Head of caudate nucleus (tissue), 42 donors: ENCODE measurements around the gene NMNAT3.

Experiments
- DNase-seq, 42 donors: peaks; one replicate each; pipeline versions ENCODE4 v3.0.0 to v3.0.0-alpha.2; 2020 to 2021; ENCODE audit warnings: mixed read lengths in 7 of 42
- intact Hi-C: fragments of 100-400 bp; cut with DNase I; formaldehyde crosslinking; loops from one replicate; pipeline ENCODE4 v1.15.0; 2022

Gene NMNAT3

DNA sequence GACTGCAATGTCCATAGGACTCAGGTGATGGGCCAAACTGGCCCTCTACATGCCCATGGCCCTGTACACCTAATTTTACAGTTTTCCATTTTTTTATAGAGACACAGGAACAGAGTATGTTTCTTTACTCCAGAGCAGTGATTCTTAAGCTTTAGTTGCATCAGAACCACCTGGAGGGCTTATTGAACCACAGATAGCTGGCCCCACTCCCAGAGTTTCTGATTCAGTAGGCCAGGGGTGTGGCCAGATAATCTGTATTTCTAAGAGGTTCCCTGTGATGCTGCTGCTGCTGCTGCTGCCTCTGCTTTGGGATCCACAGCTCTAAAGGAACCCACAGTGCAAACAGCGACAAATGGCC is 143.3 kb downstream of the NMNAT3 start:
- DNase-seq, result peak in 5 of 42 donors; percentile 24 to 59 (median 30)
- intact Hi-C loops, result loop anchor here (10.0 kb wide), 1 partner anchor 400 kb away; the partner anchor contains the start of gene CLSTN2

DNA sequence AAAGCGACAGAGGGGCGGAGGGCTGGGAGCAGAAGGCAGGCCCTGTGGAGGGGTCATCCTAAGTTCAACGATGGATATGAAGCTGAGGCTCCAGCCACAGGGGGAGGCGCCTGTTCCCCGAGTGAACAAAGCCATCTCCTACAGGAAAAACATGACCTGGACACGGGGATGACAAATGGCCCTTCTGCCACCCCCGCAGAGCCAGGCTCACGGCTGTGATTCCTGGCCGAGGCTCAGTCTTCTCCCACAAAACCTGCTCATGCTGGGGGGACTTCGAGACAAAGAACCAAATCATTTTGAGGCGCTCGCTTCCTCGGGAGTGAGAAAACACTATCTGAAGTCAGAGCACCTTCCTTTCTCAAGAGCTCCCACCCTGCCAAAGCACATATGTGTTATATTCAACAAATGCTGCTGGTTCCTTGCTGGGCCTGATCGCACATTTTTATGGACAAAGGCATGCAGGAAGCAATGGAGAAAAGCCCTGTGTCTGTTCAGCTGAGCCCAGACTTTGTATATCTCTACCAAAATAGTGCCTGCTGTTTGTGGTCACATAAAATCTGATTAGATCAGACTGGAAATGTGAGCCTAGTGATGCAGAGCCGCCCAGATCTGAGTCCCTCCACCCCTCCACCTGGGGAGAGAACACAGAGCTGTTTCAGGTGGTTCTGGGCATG is 143.9 kb downstream of the NMNAT3 start:
- intact Hi-C loops, result loop anchor here (10.0 kb wide), 1 partner anchor 401 kb away; the partner anchor contains the start of gene CLSTN2
- DNase-seq, result peak in 14 of 42 donors; percentile 18 to 59 (median 37)

DNA sequence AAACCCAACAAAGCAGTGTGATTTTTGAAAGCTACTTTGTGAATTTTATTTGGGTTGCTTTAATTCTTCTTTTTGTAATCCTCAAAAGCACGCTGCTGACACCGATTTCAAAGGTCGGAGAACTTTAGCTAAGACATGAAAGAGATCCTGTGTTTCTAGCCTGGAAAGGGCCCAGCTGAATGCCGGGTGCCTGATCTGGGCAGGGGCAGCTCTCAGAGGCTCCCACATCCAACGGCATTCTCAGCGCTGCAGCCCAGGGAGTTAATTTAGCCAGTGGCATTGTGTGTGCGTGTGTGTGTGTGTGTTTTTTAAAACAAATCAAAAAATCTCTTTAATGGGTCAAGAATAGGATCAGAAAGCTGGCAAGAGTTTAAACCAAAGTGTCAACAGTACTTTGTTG is 144.8 kb downstream of the NMNAT3 start:
- DNase-seq, result peak; percentile 28 to 86 (median 68)
- intact Hi-C loops, result loop anchor here (10.0 kb wide), 1 partner anchor 402 kb away; the partner anchor contains the start of gene CLSTN2

DNA sequence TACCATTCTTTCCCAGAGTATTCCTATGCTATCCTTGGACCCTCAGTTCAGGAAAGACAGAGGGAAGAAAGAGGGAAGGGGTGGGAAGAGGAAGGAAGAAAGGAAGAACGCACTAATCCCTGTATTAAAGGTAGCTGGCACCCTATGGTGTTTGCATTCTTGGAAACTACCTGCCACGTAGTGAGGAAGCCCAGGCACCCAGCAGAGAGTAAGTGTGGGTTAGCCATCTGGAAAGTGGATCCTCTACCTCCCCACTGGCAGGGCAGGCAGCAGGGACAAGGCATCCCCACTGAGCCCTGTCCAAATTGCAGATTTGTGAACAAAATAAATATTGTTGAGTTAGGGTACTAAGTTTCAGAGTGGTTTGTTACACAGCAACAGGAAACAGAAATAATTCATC is 147.1 kb downstream of the NMNAT3 start:
- DNase-seq, result no peak
- intact Hi-C loops, result loop anchor here (10.0 kb wide), 1 partner anchor 404 kb away; the partner anchor contains the start of gene CLSTN2

DNA sequence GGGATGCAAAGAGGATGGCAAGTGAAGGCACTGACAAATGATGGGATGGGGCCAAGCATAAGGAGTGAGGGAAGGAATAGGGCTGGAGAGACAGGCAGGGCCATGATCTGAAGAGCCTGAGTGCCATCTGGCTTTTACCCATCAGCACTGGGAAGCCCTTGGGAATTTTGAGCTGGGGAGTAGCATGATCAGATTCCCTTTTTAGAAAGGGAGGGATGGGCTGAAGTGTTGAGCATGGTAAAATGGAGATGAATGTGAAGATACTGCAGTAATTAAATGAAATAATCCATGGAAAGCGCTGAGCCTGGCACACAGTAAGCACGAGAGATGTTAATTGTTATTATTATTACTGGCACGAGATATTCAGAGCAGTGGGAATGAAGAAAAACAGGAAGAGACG is 148.1 kb downstream of the NMNAT3 start:
- intact Hi-C loops, result loop anchor here (10.0 kb wide), 1 partner anchor 405 kb away; the partner anchor contains the start of gene CLSTN2

DNA sequence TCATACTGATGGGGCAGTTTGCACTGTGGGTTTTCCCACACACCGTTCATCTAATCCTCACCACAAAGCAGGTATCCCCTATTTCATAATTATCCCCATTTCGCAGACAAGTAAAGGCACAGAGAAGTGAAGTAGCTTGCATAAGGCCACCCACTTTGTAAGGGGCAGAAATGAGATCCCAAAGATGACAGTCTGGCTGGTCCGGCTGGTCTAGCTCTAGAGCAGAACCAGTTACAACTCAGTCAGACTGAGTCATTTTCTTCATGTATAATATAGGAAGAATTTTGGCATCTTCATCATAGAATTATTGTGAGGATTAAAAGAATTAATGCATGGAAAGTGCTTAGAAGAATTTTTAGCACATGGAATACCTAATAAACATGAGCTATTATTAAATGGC is 148.8 kb downstream of the NMNAT3 start:
- intact Hi-C loops, result no loop called here

More for the DNA sequence above, 148.1 kb downstream of the NMNAT3 start:
- DNase-seq, result no peak

DNA sequence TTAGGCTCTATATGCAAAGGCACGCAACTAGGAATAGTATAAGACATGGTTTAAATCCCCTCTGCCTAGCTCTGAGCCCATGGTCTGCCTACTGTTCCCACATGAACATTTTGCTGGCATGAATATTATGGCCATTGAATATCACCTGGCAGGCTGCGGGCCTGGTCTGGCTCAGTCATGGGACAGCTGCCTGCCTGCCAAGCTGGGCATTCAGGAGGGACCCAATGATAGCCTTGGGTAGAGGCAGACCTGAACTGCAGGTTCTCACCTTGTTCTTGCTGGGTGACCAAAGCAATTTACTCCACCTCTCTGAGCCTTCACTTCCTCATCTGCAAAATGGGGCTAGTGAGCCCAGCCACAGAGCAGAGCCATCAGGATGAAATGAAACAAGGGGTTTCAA is 149.5 kb downstream of the NMNAT3 start:
- DNase-seq, result no peak
- intact Hi-C loops, result no loop called here

More for the DNA sequence above, 148.8 kb downstream of the NMNAT3 start:
- no peak for DNase-seq

DNA sequence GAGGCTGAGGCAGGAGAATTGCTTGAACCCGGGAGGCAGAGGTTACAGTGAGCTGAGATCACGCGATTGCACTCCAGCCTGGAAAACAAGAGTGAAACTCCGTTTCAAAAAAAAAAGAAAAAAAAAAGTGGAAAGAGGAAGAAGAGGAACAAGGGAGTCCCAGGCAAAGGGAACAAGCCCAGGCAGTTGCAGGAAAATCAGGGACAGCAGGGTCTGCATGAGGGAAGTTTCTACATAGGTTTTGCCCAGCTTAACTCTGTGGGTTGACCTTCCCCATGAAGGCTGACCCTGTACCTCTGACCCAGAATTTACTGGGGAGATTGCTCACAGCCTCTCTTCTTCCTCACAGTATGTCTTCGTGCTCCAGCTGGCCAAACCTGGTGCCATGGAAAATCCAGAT is 150.5 kb downstream of the NMNAT3 start:
- no peak for DNase-seq
- intact Hi-C loops, result no loop called here

DNA sequence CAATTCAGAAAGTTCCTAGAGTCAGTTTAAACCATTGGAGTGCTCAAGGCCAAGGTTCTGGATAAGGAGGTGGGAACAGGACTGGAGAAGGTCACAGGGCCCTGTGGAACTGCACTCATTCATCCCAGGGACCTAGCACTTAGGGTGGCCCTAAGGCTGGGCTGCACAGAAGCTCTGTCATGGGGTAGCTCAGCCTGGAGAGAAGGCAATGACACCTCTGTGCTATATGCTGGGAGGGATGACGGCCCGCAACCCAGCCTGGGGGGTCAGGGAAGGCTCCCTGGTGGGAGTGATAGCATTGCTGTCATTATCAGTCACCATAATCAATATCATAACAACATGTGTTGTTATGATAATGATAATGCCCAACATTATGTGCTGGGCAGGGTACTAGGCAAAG is 151.6 kb downstream of the NMNAT3 start:
- intact Hi-C loops, result no loop called here
- peak in 1 of 42 donors; percentile 29 for DNase-seq

DNA sequence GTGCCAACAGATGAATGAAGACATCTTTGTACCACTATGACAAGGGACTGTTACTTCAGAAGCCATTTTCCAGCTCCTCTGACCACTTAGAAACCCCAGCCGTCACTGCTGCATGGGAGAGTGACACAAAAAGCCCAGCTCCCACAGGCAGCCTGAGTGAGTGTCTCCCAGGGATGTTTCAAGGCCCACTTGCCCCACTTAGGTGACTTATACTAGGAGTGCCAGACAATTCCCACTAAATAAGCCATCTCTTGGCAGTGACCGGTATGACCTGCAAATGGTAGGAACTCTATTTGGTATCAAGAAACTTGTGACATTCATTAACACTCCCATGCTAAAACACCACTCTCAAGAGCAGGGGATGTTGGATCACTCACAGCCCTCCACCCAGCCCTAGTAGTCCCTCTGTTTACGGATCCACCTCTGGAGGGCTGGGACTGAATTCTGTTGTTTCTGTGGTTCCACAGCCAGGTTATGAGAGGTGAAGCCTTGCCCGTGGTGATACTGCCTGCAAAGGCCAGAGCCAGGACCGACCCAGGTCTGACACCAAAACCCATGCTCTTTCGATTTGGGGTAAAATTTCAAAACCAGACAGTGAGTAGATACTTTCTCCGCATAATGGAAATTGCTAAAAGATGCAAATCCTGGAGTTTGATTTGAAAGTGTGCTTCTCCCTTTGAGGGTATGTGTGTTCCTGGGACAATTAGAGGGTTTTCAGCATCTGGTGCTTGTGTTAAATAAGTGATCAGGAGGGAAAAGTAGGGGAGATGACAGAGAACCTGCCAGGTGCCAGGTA is 152.7 kb downstream of the NMNAT3 start:
- intact Hi-C loops, result no loop called here
- peak in 1 of 42 donors; percentile 10 for DNase-seq

DNA sequence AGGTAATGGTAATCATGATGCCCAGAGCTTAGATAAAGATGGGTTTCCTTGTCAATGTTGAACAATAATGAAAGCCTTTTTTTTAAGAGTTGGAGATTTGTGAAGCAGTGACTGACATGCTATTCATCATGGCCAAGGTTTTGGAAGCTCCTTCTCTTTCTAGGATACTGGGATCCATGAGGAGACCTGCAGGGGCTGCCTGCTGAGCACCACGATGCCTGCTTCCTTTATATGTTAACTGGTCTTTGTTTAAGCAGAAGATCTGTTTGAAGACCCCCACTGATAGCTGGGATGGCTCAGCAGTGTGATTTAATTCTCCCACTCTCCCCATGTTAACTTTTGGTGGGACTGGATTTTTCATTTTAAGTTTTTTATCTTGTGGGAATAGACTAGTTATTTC is 154.1 kb downstream of the NMNAT3 start:
- intact Hi-C loops, result no loop called here
- DNase-seq, result no peak

DNA sequence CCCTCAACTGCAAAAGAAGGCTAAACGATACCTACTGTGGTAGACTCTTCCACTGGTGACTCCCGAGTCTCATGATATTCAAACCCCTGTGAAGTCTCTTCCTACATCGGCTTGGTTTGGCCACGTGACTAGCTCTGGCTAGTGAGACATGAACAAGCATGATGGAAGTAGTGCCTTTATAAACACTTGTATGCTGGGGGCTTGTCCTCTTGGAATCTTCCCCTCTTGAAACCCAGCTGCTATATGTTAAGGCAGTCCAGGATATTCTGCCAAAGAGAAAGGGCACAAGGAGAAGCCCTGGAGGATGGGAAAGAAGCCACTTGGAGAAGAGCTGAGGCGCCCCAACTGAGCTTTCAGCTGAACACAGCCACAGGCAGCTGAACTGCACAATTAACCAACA is 154.6 kb downstream of the NMNAT3 start:
- no peak for DNase-seq
- intact Hi-C loops, result no loop called here

DNA sequence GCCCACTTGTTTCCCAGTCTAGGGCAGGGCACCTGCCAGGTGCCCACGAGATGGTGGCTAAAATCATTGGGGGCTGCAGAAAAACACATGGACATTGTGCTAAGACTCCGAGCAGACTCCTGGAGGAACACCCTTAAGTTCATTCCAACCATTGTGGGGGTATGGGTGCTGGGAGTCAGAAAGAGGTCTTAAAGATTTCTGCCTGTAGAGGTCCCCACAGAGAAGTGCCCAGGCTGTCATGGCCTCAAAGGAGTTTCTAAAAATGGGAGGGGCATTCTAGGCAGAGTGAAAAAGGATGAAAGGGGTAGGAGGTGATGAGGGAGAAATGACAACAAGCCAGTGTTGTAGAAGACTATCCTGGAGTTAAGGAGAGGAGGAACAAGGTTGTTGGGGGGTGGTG is 155.4 kb downstream of the NMNAT3 start:
- no peak for DNase-seq
- intact Hi-C loops, result no loop called here

DNA sequence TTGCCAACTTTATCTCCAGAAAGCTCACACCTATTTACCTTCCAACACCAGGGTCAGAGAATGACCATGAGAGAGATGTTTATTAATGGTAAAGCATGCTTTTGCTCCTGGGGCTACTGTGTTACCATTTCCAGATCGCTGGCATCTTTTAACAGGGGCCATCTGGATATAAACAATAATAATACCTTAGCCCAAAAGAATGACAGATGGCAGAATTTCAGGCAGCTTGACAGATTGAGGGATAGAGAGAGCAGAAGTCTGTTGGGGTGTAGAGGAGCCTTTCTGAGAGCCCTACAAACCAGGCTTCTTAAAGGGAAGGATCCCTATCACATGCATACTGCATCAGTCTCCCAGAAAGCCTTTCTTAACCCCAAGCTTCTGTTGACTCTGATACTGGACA is 156.0 kb downstream of the NMNAT3 start:
- intact Hi-C loops, result no loop called here
- no peak for DNase-seq

DNA sequence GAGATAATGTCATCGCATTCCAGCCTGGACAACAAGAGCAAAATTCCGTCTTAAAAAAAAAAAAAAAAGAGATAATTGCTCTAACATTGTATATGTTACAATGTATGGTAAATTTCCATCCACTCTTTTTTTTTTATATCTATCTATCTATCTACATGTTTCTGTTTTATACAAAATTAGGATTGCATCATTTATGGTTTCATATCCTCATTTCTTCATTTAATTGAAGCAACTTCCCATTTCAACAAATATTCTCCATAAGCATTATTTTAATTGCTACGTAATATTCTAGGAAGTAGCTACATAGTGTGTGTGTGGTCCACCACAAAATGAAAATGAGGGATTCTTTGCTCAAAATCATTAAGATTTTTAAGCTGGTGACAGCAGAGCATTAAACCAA is 156.6 kb downstream of the NMNAT3 start:
- DNase-seq, result no peak
- intact Hi-C loops, result no loop called here

DNA sequence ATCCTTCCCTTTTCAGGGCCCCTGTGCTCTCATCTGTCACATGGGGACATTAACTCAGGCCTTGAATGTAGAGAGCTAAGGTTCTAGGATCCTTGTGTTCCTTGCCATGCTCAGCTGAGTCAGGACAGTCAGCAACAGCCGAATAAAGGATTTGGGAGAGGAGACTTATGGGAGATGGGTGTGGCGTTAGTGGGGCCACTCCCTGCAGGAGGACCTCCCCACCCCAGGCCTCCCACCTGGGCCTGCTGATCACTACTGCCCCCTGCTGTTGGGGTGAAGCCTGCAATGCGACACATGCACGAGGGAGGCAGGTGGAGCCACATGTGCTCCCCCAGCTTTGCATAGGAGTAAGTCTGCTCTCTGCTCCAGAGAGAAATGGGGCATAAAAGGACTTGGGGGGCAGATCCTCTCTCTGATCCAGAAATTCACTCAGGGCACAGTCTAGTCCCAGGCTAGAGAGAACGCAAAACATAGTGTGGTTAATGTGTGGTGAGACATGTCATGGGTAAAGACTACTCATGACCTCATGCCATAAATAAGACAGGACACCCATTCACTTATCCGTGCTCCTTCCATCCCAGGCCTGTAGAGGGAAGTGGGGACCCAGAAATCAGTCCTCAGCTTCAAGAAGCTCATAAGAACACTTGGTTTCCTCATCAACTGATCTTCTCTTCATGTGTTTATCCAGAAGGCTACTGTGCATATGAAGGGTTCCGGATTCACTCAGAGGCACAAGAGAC is 157.6 kb downstream of the NMNAT3 start:
- intact Hi-C loops, result no loop called here
- DNase-seq, result peak in 8 of 42 donors; percentile 37 to 69 (median 43)

DNA sequence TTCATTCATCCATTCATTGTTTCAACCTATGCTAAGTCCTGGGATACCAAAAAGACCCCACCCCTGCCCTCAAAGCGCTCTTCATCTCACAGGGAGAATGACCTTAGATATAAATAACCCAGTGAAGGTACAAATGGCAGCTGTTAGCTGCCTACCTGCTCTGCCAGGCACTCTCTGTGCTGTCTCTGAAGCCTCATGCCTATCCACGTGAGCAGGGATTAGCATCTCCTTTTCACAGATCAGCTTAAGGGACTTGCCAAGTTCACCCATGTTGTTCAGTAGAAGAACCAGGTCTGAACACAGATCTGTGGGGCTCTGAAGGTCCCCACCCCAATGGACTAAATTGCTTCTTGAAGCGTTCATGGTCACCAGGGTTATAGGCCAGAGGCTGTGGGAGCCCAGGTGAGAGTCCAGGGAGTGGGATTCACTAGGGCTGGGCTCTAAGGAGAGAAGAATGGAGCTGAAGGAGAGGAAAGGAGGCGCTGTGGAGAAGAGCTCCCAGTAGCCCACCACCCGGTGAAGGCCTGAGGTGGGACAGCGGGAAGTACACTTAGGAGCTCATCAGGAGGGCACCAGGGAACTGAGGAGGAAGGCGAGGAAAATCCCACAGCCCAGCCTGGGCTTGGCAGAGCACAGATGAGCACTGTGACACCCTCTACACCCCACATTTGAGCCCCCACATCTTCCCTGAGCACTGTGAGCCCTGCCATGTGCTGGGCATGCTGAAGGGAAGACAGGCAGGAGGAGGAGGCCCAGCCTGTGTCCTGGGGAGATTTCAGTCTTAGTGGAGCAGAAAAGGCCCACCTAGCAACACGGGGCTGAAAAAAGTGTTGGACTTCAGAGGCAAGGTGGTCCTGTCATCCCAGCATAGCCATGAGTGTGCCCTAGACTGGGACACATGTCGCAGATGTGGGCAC is 158.6 kb downstream of the NMNAT3 start:
- DNase-seq, result peak in 1 of 42 donors; percentile 7
- intact Hi-C loops, result no loop called here

DNA sequence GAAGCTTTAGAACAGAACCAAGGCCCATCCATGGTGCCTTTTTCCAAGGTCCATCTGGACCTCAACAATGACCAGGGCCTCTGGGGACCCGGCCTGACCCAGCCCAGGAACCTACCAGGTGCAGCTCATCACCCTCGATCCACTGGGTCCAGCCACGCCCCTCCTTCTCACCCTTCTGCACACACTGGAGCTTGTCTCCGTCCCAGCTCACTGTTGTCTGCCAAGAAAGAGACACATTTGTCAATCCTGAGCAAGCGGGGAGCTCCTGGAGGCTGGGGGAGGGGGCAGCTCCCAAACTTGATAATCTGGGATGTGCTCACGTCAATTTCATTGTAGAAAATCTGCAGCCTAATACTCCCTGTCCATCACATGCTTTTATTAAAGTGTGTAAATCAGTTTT is 159.5 kb downstream of the NMNAT3 start:
- intact Hi-C loops, result no loop called here
- peak in 1 of 42 donors; percentile 27 for DNase-seq
